Fibroblast of the aortic adventitia (primary cell): ENCODE data around the gene MYRFL. TPM values are rescaled to one million over a fixed set of nuclear protein-coding genes. Genes with fewer than 3 reads are reported as not detected.

Experiments used
- DNase-seq: peaks from one replicate; pipeline ENCODE4 v3.0.0-alpha.2; 2010; ENCODE audit warnings: low read depth
- H3K4me3 ChIP-seq: 2 replicates; pipeline ENCODE4 v1.5.1; 2011; ENCODE audit warnings: low read depth, mild to moderate bottlenecking, control low read depth, low read length, moderate library complexity
- CTCF ChIP-seq: IDR thresholded peaks from 2 replicates; pipeline ENCODE4 v1.5.1; 2011; ENCODE audit warnings: mild to moderate bottlenecking, low read length, control low read depth, inconsistent platforms; ENCODE audit not compliant: insufficient read depth
- total RNA-seq: library from RNA; depleted of rRNA; stranded (reverse); fragments of >200 nt; gene quantifications from 2 replicates; pipeline ENCODE4 v1.2.3, GENCODE V29; 2012; ENCODE audit warnings: low replicate concordance

Gene MYRFL
- total RNA-seq, 1 donor: not detected

- DNase-seq: no peak
- no peak for TF ChIP-seq CTCF
- no peak overlapping the region for H3K4me3 ChIP-seq
These were observed 63.9 kb downstream of the MYRFL start for GRCh38 chr12:69888901-69889300.

- DNase-seq: no peak
- no peak overlapping the region for H3K4me3 ChIP-seq
- TF ChIP-seq CTCF: no peak
These were observed 69.9 kb downstream of the MYRFL start for GRCh38 chr12:69894800-69895383.

DNA sequence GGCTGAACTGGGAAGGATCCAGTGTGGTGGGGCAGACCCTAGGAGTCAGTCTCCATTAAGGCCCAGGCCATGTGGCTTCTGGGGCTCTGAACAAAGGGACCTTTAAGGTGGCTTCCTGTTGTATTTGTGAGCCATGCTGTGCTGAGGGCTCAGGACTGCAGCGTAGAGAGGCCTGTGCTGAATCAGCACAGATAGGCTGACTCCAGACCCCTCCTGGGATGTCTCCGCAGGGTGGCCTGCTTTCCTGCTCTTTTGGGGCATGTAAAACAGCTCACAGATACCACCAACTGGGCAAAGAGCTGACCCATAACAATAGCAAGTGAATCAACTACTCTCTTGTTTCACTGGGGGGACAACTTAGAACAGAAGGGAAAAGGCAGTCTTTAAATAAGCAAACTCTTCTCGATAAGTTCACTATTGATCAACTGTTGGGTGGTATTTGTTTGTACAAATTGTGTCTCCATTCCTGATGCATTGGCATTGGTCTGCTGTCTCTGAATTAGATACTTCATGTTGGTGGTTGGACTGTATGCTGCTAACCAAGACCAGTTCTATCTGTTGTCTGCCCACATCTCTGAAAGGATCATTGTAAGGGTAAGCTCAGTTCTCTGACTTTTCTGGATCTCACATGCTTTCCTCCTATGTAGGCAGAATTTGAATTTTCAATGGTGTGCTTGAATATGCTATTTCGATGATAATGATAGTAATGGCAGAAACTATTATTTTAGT is 71.8 kb downstream of the MYRFL start:
- no peak for TF ChIP-seq CTCF
- H3K4me3 ChIP-seq: no peak overlapping the region
- DNase-seq: no peak

- TF ChIP-seq CTCF: no peak
- DNase-seq: peak; percentile 73
- no peak overlapping the region for H3K4me3 ChIP-seq
These were observed 72.7 kb downstream of the MYRFL start for GRCh38 chr12:69897744-69898143.

- no peak for TF ChIP-seq CTCF
- H3K4me3 ChIP-seq: no peak overlapping the region
- peak; percentile 33 for DNase-seq
These were observed 73.2 kb downstream of the MYRFL start for GRCh38 chr12:69898236-69898635.

GRCh38 chr12:69900720-69901131 is 75.7 kb downstream of the MYRFL start:
- TF ChIP-seq CTCF: peak; percentile 67
- no peak overlapping the region for H3K4me3 ChIP-seq
- peak; percentile 77 for DNase-seq
